HCT116 (cell line): ENCODE data around the gene C1orf52. TPM values are rescaled to one million over a fixed set of nuclear protein-coding genes. Genes with fewer than 3 reads are reported as not detected.

ENCODE experiments used
- ATAC-seq: fragments of 200-7000 bp; cut with Tn5 transposase; 2 replicates; pipeline ENCODE4 v1.9.1; 2020; ENCODE audit warnings: mild to moderate bottlenecking, moderate library complexity
- BruUV-seq: library from RNA; stranded (reverse); fragments of 400-500 nt; replicated peaks from 2 replicates; lab custom pipeline; 2021; lab: Mats Ljungman, UMichigan
- CTCF ChIA-PET: fragments of 300-600 bp; sonication (Branson Sonifier 250); formaldehyde crosslinking; loops from one replicate; lab custom pipeline; 2021; ENCODE audit warnings: antibody characterized with exemption; lab: Charles Lee
- POLR2A ChIA-PET: fragments of 300-600, 350-600 bp; sonication (Branson Sonifier 250); formaldehyde crosslinking; loops from one replicate; lab custom pipeline; 2021; ENCODE audit warnings: antibody characterized with exemption; lab: Charles Lee
- RAD21 ChIA-PET, 2 experiments: fragments of 300-600 bp; sonication (Branson Sonifier 250); formaldehyde crosslinking; loops; one replicate each; lab custom pipeline; 2023; ENCODE audit warnings: low total read pairs in 2 of 2; ENCODE audit not compliant: uncharacterized antibody in 2 of 2, unreplicated experiment in 2 of 2, low non-redundant PET in 1 of 2; lab: Charles Lee
- DNase-seq: peaks from one replicate; pipeline ENCODE4 v3.0.0-alpha.2; 2010; ENCODE audit warnings: low read depth, low spot score
- H2AFZ ChIP-seq: fragments of 200-600 bp; shearing (Covaris generic), sonication (generic); 2 replicates; pipeline ENCODE4 v1.6.1; 2017; ENCODE audit warnings: low read depth, mixed run types, mixed read lengths, antibody characterized with exemption, low read length; ENCODE audit not compliant: poor library complexity, severe bottlenecking
- H3K27ac ChIP-seq: 2 replicates; pipeline ENCODE4 v1.5.1; 2012; ENCODE audit warnings: low read depth, low read length
- H3K27me3 ChIP-seq: fragments of 200-600 bp; sonication (generic); 2 replicates; pipeline ENCODE4 v1.6.1; 2016; ENCODE audit warnings: mixed run types, low read length, mixed read lengths; ENCODE audit not compliant: insufficient read depth
- H3K36me3 ChIP-seq, 2 experiments: fragments of 200-500 bp in 1 of 2; fragments of 200-600 bp in 1 of 2; sonication (Bioruptor generic) in 1 of 2; sonication (generic) in 1 of 2; 2 replicates each; pipeline versions ENCODE4 v1.5.1 to v1.6.1; 2014 to 2016; ENCODE audit warnings: low read length in 2 of 2, inconsistent platforms in 1 of 2, mixed read lengths in 1 of 2, mixed run types in 1 of 2; ENCODE audit not compliant: insufficient read depth in 2 of 2, control insufficient read depth in 1 of 2
- H3K4me1 ChIP-seq, 2 experiments: fragments of 200-600 bp in 1 of 2; sonication (generic) in 1 of 2; 2 replicates each; pipeline versions ENCODE4 v1.5.1 to v1.6.1; 2012 to 2017; ENCODE audit warnings: low read length in 2 of 2, inconsistent platforms in 1 of 2, mild to moderate bottlenecking in 1 of 2, mixed read lengths in 1 of 2, mixed run types in 1 of 2, moderate library complexity in 1 of 2; ENCODE audit not compliant: insufficient read depth in 2 of 2, control insufficient read depth in 1 of 2
- H3K4me2 ChIP-seq: fragments of 200-600 bp; sonication (generic); 2 replicates; pipeline ENCODE4 v1.6.1; 2017; ENCODE audit warnings: mixed run types, low read length, mixed read lengths
- H3K4me3 ChIP-seq, 2 experiments: fragments of 200-600 bp in 1 of 2; sonication (generic) in 1 of 2; replicated peaks in 1 of 2; 2 replicates each; pipeline ENCODE4 v1.5.1; 2011 to 2016; ENCODE audit warnings: low read length in 2 of 2, control low read depth in 1 of 2, low read depth in 1 of 2, mild to moderate bottlenecking in 1 of 2, mixed read lengths in 1 of 2, mixed run types in 1 of 2
- H3K79me2 ChIP-seq: fragments of 200-600 bp; sonication (generic); 2 replicates; pipeline ENCODE4 v1.6.1; 2017; ENCODE audit warnings: mild to moderate bottlenecking, mixed run types, low read length, moderate library complexity, mixed read lengths; ENCODE audit not compliant: insufficient read depth
- H3K9ac ChIP-seq: fragments of 200-600 bp; sonication (generic); 2 replicates; pipeline ENCODE4 v1.6.1; 2016; ENCODE audit warnings: low read length, mixed read lengths
- H3K9me2 ChIP-seq: fragments of 200-600 bp; sonication (generic), shearing (Covaris generic); 2 replicates; pipeline ENCODE4 v1.6.1; 2017; ENCODE audit warnings: mixed run types, mild to moderate bottlenecking, moderate library complexity; ENCODE audit not compliant: insufficient read depth
- H3K9me3 ChIP-seq, 2 experiments: fragments of 200-500 bp in 1 of 2; fragments of 200-600 bp in 1 of 2; sonication (Bioruptor generic) in 1 of 2; sonication (generic) in 1 of 2; 2 replicates each; pipeline ENCODE4 v1.6.1; 2014 to 2017; ENCODE audit warnings: low read length in 2 of 2, mixed read lengths in 2 of 2, inconsistent platforms in 1 of 2, low read depth in 1 of 2, mild to moderate bottlenecking in 1 of 2, mixed run types in 1 of 2, moderate library complexity in 1 of 2; ENCODE audit not compliant: control insufficient read depth in 1 of 2, insufficient read depth in 1 of 2
- H4K20me1 ChIP-seq: fragments of 200-600 bp; sonication (generic), shearing (Covaris generic); 2 replicates; pipeline ENCODE4 v1.6.1; 2017; ENCODE audit warnings: mixed run types, mild to moderate bottlenecking, moderate library complexity; ENCODE audit not compliant: insufficient read depth
- ATF3 ChIP-seq: IDR thresholded peaks from 2 replicates; pipeline ENCODE4 v1.6.1; 2012
- CBX3 ChIP-seq: IDR thresholded peaks from 2 replicates; pipeline ENCODE4 v1.6.1; 2012; ENCODE audit warnings: low read depth
- CEBPB ChIP-seq: IDR thresholded peaks from 2 replicates; pipeline ENCODE4 v1.6.1; 2012; ENCODE audit warnings: low read depth
- CTCF ChIP-seq, 3 experiments: fragments of 200-600 bp in 1 of 3; sonication (generic) in 1 of 3; IDR thresholded peaks in 2 of 3; conservative IDR thresholded peaks in 1 of 3; 2 replicates each; pipeline ENCODE4 v1.5.1; 2012 to 2017; ENCODE audit warnings: low read depth in 2 of 3, low read length in 2 of 3, antibody characterized with exemption in 1 of 3, borderline replicate concordance in 1 of 3, control low read depth in 1 of 3, mild to moderate bottlenecking in 1 of 3, mixed read lengths in 1 of 3, mixed run types in 1 of 3, moderate library complexity in 1 of 3; ENCODE audit not compliant: insufficient read depth in 1 of 3
- ELF1 ChIP-seq: IDR thresholded peaks from 2 replicates; pipeline ENCODE4 v1.6.1; 2012; ENCODE audit warnings: low read depth, borderline replicate concordance
- EZH2phosphoT487 ChIP-seq: fragments of 200-600 bp; IDR thresholded peaks from 2 replicates; pipeline ENCODE4 v1.6.1; 2018; ENCODE audit warnings: antibody characterized with exemption, borderline replicate concordance
- FOSL1 ChIP-seq: IDR thresholded peaks from 2 replicates; pipeline ENCODE4 v1.6.1; 2012; ENCODE audit warnings: low read depth
- JUND ChIP-seq: IDR thresholded peaks from 2 replicates; pipeline ENCODE4 v1.6.1; 2012
- MAX ChIP-seq: IDR thresholded peaks from 2 replicates; pipeline ENCODE4 v1.6.1; 2012
- POLR2A ChIP-seq: IDR thresholded peaks from 2 replicates; pipeline ENCODE4 v1.7.0; 2011; ENCODE audit warnings: borderline replicate concordance; ENCODE audit not compliant: insufficient read depth, insufficient read length; ENCODE audit errors: extremely low read depth
- SIN3A ChIP-seq: IDR thresholded peaks from 2 replicates; pipeline ENCODE4 v1.6.1; 2012; ENCODE audit warnings: low read depth
- SP1 ChIP-seq: IDR thresholded peaks from 2 replicates; pipeline ENCODE4 v1.6.1; 2012; ENCODE audit warnings: low read depth
- ZFX ChIP-seq: fragments of 450-650 bp; IDR thresholded peaks from 2 replicates; pipeline ENCODE4 v1.6.1; 2017
- ZNF274 ChIP-seq: fragments of 200-500 bp; sonication (Bioruptor generic); IDR thresholded peaks from 2 replicates; pipeline ENCODE4 v1.6.1; 2014; ENCODE audit warnings: mild to moderate bottlenecking, low read depth, low read length, inconsistent platforms
- intact Hi-C: fragments of 100-400 bp; cut with micrococcal nuclease; formaldehyde crosslinking; loops from 2 replicates; pipeline ENCODE4 v1.10.0; 2022
- total RNA-seq: library from RNA; stranded (reverse); gene quantifications from one replicate; pipeline ENCODE4 v1.2.1, GENCODE V29; 2021; ENCODE audit not compliant: unreplicated experiment

The C1orf52 gene
- total RNA-seq, 1 experiment from 2014 or later = 23.3 TPM

GRCh38 chr1:85295006-85295431 lies 35.6 kb upstream of the C1orf52 start (continued):
- TF ChIP-seq SP1 (peak; percentile 83), CBX3 (0 out of 2 replicates have a peak, but pooled peaks have one; percentile 58), SIN3A (peak; percentile 53; the same call in 1 of the 2 replicates), FOSL1 (peak; percentile 96), EZH2phosphoT487 (no peak), ZFX (no peak)

GRCh38 chr1:85290826-85291225 lies 31.4 kb upstream of the C1orf52 start:
- Histone ChIP-seq H3K9me3 (no peaks in the 10 kb centered on the region), H3K27me3 (no peaks in the 10 kb centered on the region; the same call in 1 of the 2 replicates), H3K9ac (no peak overlapping the region), H4K20me1 (no peaks in the 10 kb centered on the region), H3K4me3 (no peak overlapping the region), H3K4me1 (peaks cover 18 to 65% of the 10 kb centered on the region in 2 experiments), H3K27ac (no peak overlapping the region), H3K9me2 (no peaks in the 10 kb centered on the region), H2AFZ (no peak overlapping the region), H3K36me3 (no peaks in the 10 kb centered on the region), H3K4me2 (peak overlapping the region; percentile 61), H3K79me2 (no peaks in the 10 kb centered on the region)
- no peak for ATAC-seq
- DNase-seq = no peak
- ChIA-PET CTCF (no interaction called here), POLR2A (no interaction called here), RAD21 (interaction anchor here in 1 of 2 experiments (0.7 kb wide), 1 partner anchor 212 kb away, joined by 3 read pairs; no protein-coding TSS in a partner anchor)
- no peak for TF ChIP-seq ZNF274
- no peak for TF ChIP-seq ELF1
- TF ChIP-seq ATF3 = no peak
- TF ChIP-seq EZH2phosphoT487 = no peak
- no peak for TF ChIP-seq CBX3
- no peak for TF ChIP-seq JUND
- no peak for TF ChIP-seq ZFX
- no peak for TF ChIP-seq CEBPB
- TF ChIP-seq CTCF (IDR thresholded peaks at IDR 0.05 in 2 of 3, conservative IDR thresholded peaks at IDR 0.05 in 1 of 3; ENCODE audit: borderline replicate concordance in 1 of 3, insufficient read depth in 1 of 3, low read depth in 2 of 3, low read length in 2 of 3) = no peak
- no peak for TF ChIP-seq FOSL1
- TF ChIP-seq MAX = no peak
- TF ChIP-seq POLR2A = no peak
- BruUV-seq = no TSS peak
- intact Hi-C loops = no loop called here
